GM19025 (cell line): ENCODE measurements around the gene FRMD3.

Source experiments
- ATAC-seq: cut with Tn5 transposase; IDR thresholded peaks from one replicate; pipeline ENCODE4 v1.9.1; 2021; ENCODE audit warnings: mild to moderate bottlenecking, low read depth, moderate library complexity; ENCODE audit not compliant: unreplicated experiment

FRMD3 gene

GRCh38 chr9:83204047-83204446, 334.2 kb downstream of the FRMD3 start:
- ATAC-seq, result no peak

DNA sequence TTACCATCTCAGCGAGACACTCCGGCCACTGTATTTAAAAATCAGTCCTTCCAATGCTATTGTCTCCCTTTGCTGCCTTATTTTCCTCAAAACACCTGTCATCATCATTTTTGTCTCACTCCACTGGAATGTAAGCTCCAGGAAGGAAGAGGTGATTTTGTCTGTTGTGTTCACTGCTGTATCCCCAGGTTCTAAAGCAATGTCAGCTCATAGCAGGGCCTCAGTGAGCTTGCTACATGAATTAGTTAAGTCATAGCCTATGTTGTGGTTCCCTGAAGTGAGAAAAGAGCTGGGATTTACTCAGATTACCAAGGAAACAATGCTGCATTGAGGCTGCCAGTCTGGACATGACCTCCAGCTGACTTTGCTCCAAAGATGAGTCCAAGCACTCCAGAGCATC, 337.7 kb downstream of the FRMD3 start:
- no peak for ATAC-seq

DNA sequence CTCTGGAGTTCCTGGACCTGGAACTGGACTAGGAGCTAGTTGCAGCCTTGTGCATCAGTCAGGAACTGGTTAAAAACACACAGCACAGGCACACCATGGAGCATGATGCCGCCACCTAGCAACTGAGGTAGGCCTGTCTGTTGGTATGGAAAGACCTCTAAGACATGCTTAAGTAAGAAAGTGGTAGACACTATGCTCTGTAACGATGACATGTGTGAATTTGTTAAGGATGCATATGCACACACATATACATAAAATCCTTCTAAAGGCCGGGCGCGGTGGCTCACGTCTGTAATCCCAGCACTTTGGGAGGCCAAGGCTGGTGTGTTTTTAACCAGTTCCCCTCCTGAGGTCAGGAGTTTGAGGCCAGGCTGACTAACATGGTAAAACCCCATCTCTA, 338.4 kb downstream of the FRMD3 start:
- ATAC-seq, result no peak

GRCh38 chr9:83199240-83199639, 339.0 kb downstream of the FRMD3 start:
- ATAC-seq, result no peak

DNA sequence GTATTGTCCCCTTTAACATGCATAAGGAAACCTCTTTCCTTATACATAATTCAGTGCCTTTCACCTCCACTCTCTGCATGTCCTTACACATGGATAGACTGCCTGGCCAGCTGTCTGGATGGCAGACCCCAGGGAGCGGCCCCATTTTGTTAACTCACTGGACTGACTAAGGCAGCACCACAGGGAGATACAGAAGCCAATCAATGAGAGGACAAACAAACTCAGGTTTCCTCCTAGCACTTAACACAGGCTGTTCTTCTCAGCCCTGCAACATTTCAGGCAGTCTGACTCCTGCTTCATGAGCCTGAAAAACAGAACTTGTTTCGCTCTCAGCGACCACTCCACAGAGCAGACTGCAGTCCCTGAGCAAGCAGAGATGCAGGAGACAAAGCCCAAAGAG, 339.8 kb downstream of the FRMD3 start:
- no peak for ATAC-seq

DNA sequence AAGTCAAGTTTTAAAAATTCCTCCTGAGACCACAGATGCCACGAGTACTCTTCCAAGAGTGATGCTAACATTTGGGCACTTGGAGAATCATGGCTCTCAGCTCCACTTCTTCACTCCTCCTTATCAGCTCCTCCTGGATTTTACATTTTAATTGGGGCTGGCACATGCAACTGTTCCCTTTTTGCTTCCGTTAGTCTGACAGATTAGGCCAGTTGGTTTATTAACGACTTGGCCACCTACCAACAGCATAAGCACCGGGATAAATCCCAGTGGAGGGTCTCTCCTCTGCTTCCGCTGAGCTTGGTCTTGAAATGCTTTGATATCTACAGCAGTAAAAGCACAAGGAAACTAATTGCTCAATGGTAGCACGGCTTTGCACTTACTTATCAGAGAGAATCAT, 340.6 kb downstream of the FRMD3 start:
- ATAC-seq, result no peak

DNA sequence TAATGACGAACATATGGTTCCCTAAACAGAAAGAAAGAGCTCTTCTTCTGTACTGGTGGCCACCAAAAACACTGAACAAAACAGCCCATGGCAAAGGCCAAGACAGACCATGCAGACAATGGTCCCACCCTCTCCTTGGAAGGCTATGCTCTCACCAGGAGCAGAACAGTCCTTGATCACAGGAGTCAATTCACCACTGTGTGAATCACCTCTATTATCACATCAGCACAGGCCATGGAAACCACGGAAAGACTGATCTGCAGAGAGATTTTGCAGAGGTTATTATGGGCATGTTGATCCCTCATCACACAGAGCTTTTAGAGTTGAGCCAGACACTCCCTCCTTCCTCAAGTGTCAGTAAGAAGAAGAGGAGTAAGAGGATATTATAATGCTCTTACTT, 341.3 kb downstream of the FRMD3 start:
- ATAC-seq, result no peak
